SK-N-SH (cell line): ENCODE data around the gene RPE65. TPM values are rescaled to one million over a fixed set of nuclear protein-coding genes. Genes with fewer than 3 reads are reported as not detected.
"Not testable (repeated sequence)": the region's sequence is repeated elsewhere in the genome, so short reads cannot be mapped to it uniquely, and the experiment has no call there.

Experiments used
- CTCF ChIA-PET: fragments of 300-600, 350-600 bp; formaldehyde crosslinking; extraction: SDS; loops from one replicate; lab custom pipeline; 2021; lab: Yijun Ruan, JAX
- POLR2A ChIA-PET: fragments of 350-600 bp; sonication (Branson Sonifier 250); formaldehyde crosslinking; extraction: SDS; loops from one replicate; lab custom pipeline; 2020; ENCODE audit warnings: antibody characterized with exemption, inconsistent platforms; lab: Yijun Ruan, JAX
- DNase-seq: peaks from one replicate; pipeline ENCODE4 v3.0.0; 2012
- H2AFZ ChIP-seq: fragments of 200-600 bp; sonication (generic); 2 replicates; pipeline ENCODE4 v1.8.1; 2016; ENCODE audit warnings: antibody characterized with exemption, mild to moderate bottlenecking, low read depth
- H3F3A ChIP-seq: fragments of 200-600 bp; sonication (generic); replicated peaks from 2 replicates; pipeline ENCODE3; 2016; ENCODE audit warnings: antibody characterized with exemption, mild to moderate bottlenecking; ENCODE audit not compliant: insufficient read depth
- H3K27ac ChIP-seq, 2 experiments: fragments of 200-500 bp in 1 of 2; fragments of 200-600 bp in 1 of 2; sonication (Bioruptor generic) in 1 of 2; sonication (generic), shearing (Covaris generic) in 1 of 2; 2 replicates each; pipeline versions ENCODE4 v1.5.1 to v1.6.1; 2014 to 2016; ENCODE audit warnings: low read depth in 2 of 2, inconsistent platforms in 1 of 2, low read length in 1 of 2, mild to moderate bottlenecking in 1 of 2, mixed read lengths in 1 of 2
- H3K27me3 ChIP-seq: fragments of 200-600 bp; sonication (generic), shearing (Covaris generic); 2 replicates; pipeline ENCODE4 v1.6.1; 2016; ENCODE audit warnings: mixed run types; ENCODE audit not compliant: insufficient read depth
- H3K36me3 ChIP-seq, 2 experiments: fragments of 200-500 bp in 1 of 2; fragments of 200-600 bp in 1 of 2; sonication (Bioruptor generic) in 1 of 2; sonication (generic) in 1 of 2; replicated peaks in 1 of 2; 2 replicates each; pipeline versions ENCODE3 to v1.5.1; 2014 to 2016; ENCODE audit warnings: low read length in 1 of 2, mild to moderate bottlenecking in 1 of 2; ENCODE audit not compliant: insufficient read depth in 2 of 2, control insufficient read depth in 1 of 2
- H3K4me1 ChIP-seq, 2 experiments: fragments of 200-500 bp in 1 of 2; fragments of 200-600 bp in 1 of 2; sonication (Bioruptor generic) in 1 of 2; sonication (generic), shearing (Covaris generic) in 1 of 2; 2 replicates each; pipeline versions ENCODE4 v1.5.1 to v1.6.1; 2014 to 2016; ENCODE audit warnings: low read depth in 1 of 2, low read length in 1 of 2, mixed run types in 1 of 2; ENCODE audit not compliant: insufficient read depth in 2 of 2, control insufficient read depth in 1 of 2
- H3K4me2 ChIP-seq: fragments of 200-600 bp; sonication (generic), shearing (Covaris generic); 2 replicates; pipeline ENCODE4 v1.6.1; 2017; ENCODE audit warnings: mixed run types
- H3K4me3 ChIP-seq, 2 experiments: fragments of 200-500 bp in 1 of 2; fragments of 200-600 bp in 1 of 2; sonication (Bioruptor generic) in 1 of 2; sonication (generic), shearing (Covaris generic) in 1 of 2; 2 replicates each; pipeline versions ENCODE4 v1.5.1 to v1.8.1; 2014 to 2016; ENCODE audit warnings: low read depth in 2 of 2, inconsistent platforms in 1 of 2, low read length in 1 of 2, mild to moderate bottlenecking in 1 of 2, mixed read lengths in 1 of 2, moderate library complexity in 1 of 2
- H3K79me2 ChIP-seq: fragments of 200-600 bp; sonication (generic); 2 replicates; pipeline ENCODE4 v1.8.1; 2017; ENCODE audit warnings: mild to moderate bottlenecking; ENCODE audit not compliant: insufficient read depth
- H3K9ac ChIP-seq: fragments of 200-600 bp; sonication (generic); 2 replicates; pipeline ENCODE4 v1.6.1; 2017; ENCODE audit warnings: mixed run types
- H3K9me2 ChIP-seq: fragments of 200-600 bp; sonication (generic); 2 replicates; pipeline ENCODE4 v1.6.1; 2017; ENCODE audit warnings: mixed run types
- H3K9me3 ChIP-seq: fragments of 200-600 bp; sonication (generic); 2 replicates; pipeline ENCODE4 v1.6.1; 2017; ENCODE audit warnings: mixed run types, mild to moderate bottlenecking, moderate library complexity
- H4K20me1 ChIP-seq: fragments of 200-600 bp; sonication (generic); 2 replicates; pipeline ENCODE4 v1.6.1; 2017; ENCODE audit warnings: mild to moderate bottlenecking, mixed run types; ENCODE audit not compliant: insufficient read depth
- CHD2 ChIP-seq: fragments of 150-350 bp; IDR thresholded peaks from 2 replicates; pipeline ENCODE4 v1.6.1; 2018; ENCODE audit warnings: low read length; ENCODE audit not compliant: partially characterized antibody
- ELF1 ChIP-seq: IDR thresholded peaks from 2 replicates; pipeline ENCODE4 v1.4.0; 2012
- FOSL2 ChIP-seq: IDR thresholded peaks from 2 replicates; pipeline ENCODE4 v1.4.0; 2012; ENCODE audit warnings: low read depth, mild to moderate bottlenecking, moderate library complexity, borderline replicate concordance
- FOXJ3 ChIP-seq: sonication (generic); formaldehyde crosslinking; IDR thresholded peaks from 2 replicates; pipeline ENCODE4 v1.5.1; 2020; ENCODE audit warnings: mild to moderate bottlenecking, missing genetic modification reagents
- FOXM1 ChIP-seq: IDR thresholded peaks from 2 replicates; pipeline ENCODE4 v1.4.0; 2012; ENCODE audit warnings: low read depth, mild to moderate bottlenecking
- GABPA ChIP-seq: IDR thresholded peaks from 2 replicates; pipeline ENCODE4 v1.4.0; 2012; ENCODE audit warnings: low read depth, mild to moderate bottlenecking
- GATA2 ChIP-seq: sonication (generic); formaldehyde crosslinking; IDR thresholded peaks from 2 replicates; pipeline ENCODE4 v1.5.0; 2020; ENCODE audit warnings: mild to moderate bottlenecking, missing genetic modification reagents
- JUND ChIP-seq: IDR thresholded peaks from 2 replicates; pipeline ENCODE4 v1.4.0; 2012
- MEF2A ChIP-seq: IDR thresholded peaks from 2 replicates; pipeline ENCODE4 v1.4.0; 2012; ENCODE audit warnings: low read depth, borderline replicate concordance
- MXI1 ChIP-seq: IDR thresholded peaks from 2 replicates; pipeline ENCODE4 v1.6.1; 2012; ENCODE audit warnings: mild to moderate bottlenecking, low read depth, low read length, improper control_type of control experiment
- NFIC ChIP-seq: IDR thresholded peaks from 2 replicates; pipeline ENCODE4 v1.4.0; 2012; ENCODE audit warnings: borderline replicate concordance
- RFX5 ChIP-seq: IDR thresholded peaks from 2 replicates; pipeline ENCODE4 v1.6.1; 2012; ENCODE audit warnings: mild to moderate bottlenecking, improper control_type of control experiment, low read length
- RXRA ChIP-seq: IDR thresholded peaks from 2 replicates; pipeline ENCODE4 v1.4.0; 2012; ENCODE audit warnings: low read depth, mild to moderate bottlenecking, borderline replicate concordance
- SIN3A ChIP-seq: IDR thresholded peaks from 2 replicates; pipeline ENCODE4 v1.6.1; 2012; ENCODE audit warnings: low read depth, mild to moderate bottlenecking, low read length, moderate library complexity, borderline replicate concordance
- SMC3 ChIP-seq: IDR thresholded peaks from 2 replicates; pipeline ENCODE4 v1.6.1; 2012; ENCODE audit warnings: low read depth, low read length, improper control_type of control experiment
- TAF1 ChIP-seq: IDR thresholded peaks from 2 replicates; pipeline ENCODE4 v1.6.1; 2012; ENCODE audit warnings: low read depth, mild to moderate bottlenecking, low read length, moderate library complexity, borderline replicate concordance
- YY1 ChIP-seq: IDR thresholded peaks from 2 replicates; pipeline ENCODE4 v1.4.0; 2012; ENCODE audit warnings: low read depth, mild to moderate bottlenecking
- WGBS: methylation state at CpG from one replicate; pipeline ENCODE4 v1.1.6; 2017; ENCODE audit warnings: low lambda C conversion rate; 5-methylcytosine and 5-hydroxymethylcytosine counted together
- polyA plus RNA-seq, 3 experiments: library from polyadenylated mRNA; depleted of rRNA; stranded (reverse); fragments of >200 nt; gene quantifications; 2 replicates each; pipeline ENCODE4 v1.2.3, GENCODE V29; 2012
- TF ChIP-seq, protein P1 (sequence below): fragments of 150-350 bp; IDR thresholded peaks from 2 replicates; pipeline ENCODE4 v1.6.1; 2017; ENCODE audit warnings: antibody characterized with exemption, low read length, low read depth, borderline replicate concordance
- TF ChIP-seq, protein P2 (sequence below): IDR thresholded peaks from 2 replicates; pipeline ENCODE4 v1.4.0; 2012; ENCODE audit warnings: low read depth, borderline replicate concordance
- TF ChIP-seq, protein P3 (sequence below): IDR thresholded peaks from 2 replicates; pipeline ENCODE4 v1.4.0; 2012; ENCODE audit warnings: low read depth
- TF ChIP-seq, protein P4 (sequence below): IDR thresholded peaks from 2 replicates; pipeline ENCODE4; 2012
- TF ChIP-seq, protein P5 (sequence below): fragments of 150-350 bp; IDR thresholded peaks from 2 replicates; pipeline ENCODE4 v1.6.1; 2016; ENCODE audit warnings: mild to moderate bottlenecking, low read depth, low read length

The RPE65 gene
- polyA plus RNA-seq, 1 of the 3 experiments (the other 2 are of a cell fraction) = 0.02 TPM

DNA sequence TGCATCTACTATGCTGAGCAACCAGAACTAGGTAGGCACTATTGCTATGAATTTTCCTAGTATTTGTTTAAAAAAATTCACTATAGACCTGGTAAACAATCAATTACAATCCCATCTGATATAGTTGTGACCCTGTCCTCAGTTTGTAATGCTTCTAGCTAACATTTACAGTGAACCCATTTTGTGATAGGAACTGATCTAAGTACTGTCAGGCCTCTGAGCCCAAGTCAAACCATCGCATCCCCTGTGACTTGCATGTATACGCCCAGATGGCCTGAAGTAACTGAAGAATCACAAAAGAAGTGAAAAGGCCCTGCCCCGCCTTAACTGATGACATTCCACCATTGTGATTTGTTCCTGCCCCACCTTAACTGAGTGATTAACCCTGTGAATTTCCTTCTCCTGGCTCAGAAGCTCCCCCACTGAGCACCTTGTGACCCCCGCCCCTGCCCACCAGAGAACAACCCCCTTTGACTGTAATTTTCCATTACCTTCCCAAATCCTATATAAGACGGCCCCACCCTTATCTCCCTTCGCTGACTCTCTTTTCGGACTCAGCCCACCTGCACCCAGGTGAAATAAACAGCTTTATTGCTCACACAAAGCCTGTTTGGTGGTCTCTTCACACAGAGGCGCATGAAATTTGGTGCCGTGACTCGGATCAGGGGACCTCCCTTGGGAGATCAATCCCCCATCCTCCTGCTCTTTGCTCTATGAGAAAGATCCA is 63.8 kb downstream of the RPE65 start:
- H3K36me3 ChIP-seq, H2AFZ ChIP-seq, H3K4me2 ChIP-seq, H4K20me1 ChIP-seq, H3K9ac ChIP-seq, H3K27me3 ChIP-seq, H3K79me2 ChIP-seq, H3K4me3 ChIP-seq, POLR2A ChIA-PET, H3K9me3 ChIP-seq, CTCF ChIA-PET, DNase-seq, H3K9me2 ChIP-seq: not testable (repeated sequence)
- H3K4me1 ChIP-seq = peaks cover 0 to 12% of the 10 kb centered on the region in 2 experiments; a peak in 2 of 4 replicates
- peak overlapping the region in 1 of 2 experiments; percentile 99; a peak in 2 of 4 replicates for H3K27ac ChIP-seq
- 93% methylated on average over 9 of the region's 10 CpGs for WGBS
- peaks cover 22% of the 10 kb centered on the region for H3F3A ChIP-seq

DNA sequence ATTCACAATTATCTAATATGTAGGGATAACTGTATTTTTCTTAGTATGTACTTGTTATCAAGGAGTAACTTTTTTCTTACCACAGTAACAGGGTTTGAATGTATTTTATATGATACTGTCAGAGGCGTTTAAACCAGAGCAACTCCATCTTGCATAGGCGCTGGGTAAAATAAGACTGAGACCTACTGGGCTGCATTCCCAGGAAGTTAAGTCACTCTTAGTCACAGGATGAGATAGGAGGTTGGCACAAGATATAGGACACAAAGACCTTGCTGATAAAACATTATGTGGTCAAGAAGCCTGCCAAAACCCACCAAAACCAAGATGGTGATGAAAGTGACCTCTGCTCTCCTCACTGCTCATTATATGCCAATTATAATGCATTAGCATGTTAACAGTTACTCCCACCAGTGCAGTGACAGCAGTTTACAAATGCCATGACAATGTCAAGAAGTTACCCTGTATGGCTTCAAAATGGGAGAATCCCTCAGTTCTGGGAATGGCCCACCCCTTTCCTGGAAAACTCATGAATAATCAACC is 64.8 kb downstream of the RPE65 start:
- Histone ChIP-seq H3K4me3 (no peak overlapping the region), H3F3A (peaks cover 22% of the 10 kb centered on the region), H3K36me3 (no peaks in the 10 kb centered on the region), H3K79me2 (no peaks in the 10 kb centered on the region), H3K27me3 (no peaks in the 10 kb centered on the region), H3K9ac (peak overlapping the region; percentile 56; the same call in 1 of the 2 replicates), H3K4me1 (peaks cover 0 to 12% of the 10 kb centered on the region in 2 experiments; a peak in 2 of 4 replicates), H3K9me3 (no peaks in the 10 kb centered on the region), H2AFZ (no peak overlapping the region), H3K4me2 (peak overlapping the region; percentile 57; the same call in 1 of the 2 replicates), H3K27ac (peak overlapping the region; percentile 64 to 99; a peak in 3 of 4 replicates), H4K20me1 (no peaks in the 10 kb centered on the region), H3K9me2 (no peaks in the 10 kb centered on the region)
- WGBS = 10% methylated on average over 2 of the region's 2 CpGs
- ChIA-PET CTCF (no interaction called here), POLR2A (no interaction called here)
- DNase-seq = no peak
- TF ChIP-seq SMC3 = no peak
- TF ChIP-seq, protein P1, sequence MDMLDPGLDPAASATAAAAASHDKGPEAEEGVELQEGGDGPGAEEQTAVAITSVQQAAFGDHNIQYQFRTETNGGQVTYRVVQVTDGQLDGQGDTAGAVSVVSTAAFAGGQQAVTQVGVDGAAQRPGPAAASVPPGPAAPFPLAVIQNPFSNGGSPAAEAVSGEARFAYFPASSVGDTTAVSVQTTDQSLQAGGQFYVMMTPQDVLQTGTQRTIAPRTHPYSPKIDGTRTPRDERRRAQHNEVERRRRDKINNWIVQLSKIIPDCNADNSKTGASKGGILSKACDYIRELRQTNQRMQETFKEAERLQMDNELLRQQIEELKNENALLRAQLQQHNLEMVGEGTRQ = no peak
- no peak for TF ChIP-seq MXI1
- TF ChIP-seq SIN3A = peak; percentile 67; the same call in 1 of the 2 replicates
- TF ChIP-seq FOXJ3 (CRISPR knock-in tag) = no peak
- TF ChIP-seq RFX5 = no peak
- TF ChIP-seq JUND = peak; percentile 99
- TF ChIP-seq, protein P2, sequence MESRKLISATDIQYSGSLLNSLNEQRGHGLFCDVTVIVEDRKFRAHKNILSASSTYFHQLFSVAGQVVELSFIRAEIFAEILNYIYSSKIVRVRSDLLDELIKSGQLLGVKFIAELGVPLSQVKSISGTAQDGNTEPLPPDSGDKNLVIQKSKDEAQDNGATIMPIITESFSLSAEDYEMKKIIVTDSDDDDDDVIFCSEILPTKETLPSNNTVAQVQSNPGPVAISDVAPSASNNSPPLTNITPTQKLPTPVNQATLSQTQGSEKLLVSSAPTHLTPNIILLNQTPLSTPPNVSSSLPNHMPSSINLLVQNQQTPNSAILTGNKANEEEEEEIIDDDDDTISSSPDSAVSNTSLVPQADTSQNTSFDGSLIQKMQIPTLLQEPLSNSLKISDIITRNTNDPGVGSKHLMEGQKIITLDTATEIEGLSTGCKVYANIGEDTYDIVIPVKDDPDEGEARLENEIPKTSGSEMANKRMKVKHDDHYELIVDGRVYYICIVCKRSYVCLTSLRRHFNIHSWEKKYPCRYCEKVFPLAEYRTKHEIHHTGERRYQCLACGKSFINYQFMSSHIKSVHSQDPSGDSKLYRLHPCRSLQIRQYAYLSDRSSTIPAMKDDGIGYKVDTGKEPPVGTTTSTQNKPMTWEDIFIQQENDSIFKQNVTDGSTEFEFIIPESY = peak; percentile 75
- TF ChIP-seq, protein P3, sequence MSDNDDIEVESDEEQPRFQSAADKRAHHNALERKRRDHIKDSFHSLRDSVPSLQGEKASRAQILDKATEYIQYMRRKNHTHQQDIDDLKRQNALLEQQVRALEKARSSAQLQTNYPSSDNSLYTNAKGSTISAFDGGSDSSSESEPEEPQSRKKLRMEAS = peak; percentile 11; the same call in 1 of the 2 replicates
- TF ChIP-seq ELF1 = no peak
- peak; percentile 62; the same call in 1 of the 2 replicates for TF ChIP-seq MEF2A
- no peak; the same call in 1 of the 2 replicates for TF ChIP-seq GABPA
- peak; percentile 96 for TF ChIP-seq FOSL2
- TF ChIP-seq NFIC = peak; percentile 99
- TF ChIP-seq, protein P4, sequence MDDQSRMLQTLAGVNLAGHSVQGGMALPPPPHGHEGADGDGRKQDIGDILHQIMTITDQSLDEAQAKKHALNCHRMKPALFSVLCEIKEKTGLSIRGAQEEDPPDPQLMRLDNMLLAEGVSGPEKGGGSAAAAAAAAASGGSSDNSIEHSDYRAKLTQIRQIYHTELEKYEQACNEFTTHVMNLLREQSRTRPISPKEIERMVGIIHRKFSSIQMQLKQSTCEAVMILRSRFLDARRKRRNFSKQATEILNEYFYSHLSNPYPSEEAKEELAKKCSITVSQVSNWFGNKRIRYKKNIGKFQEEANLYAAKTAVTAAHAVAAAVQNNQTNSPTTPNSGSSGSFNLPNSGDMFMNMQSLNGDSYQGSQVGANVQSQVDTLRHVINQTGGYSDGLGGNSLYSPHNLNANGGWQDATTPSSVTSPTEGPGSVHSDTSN = peak; percentile 94; the same call in 1 of the 2 replicates
- peak; percentile 68 for TF ChIP-seq YY1
- no peak for TF ChIP-seq CHD2
- TF ChIP-seq TAF1 = peak; percentile 38; the same call in 1 of the 2 replicates
- no peak for TF ChIP-seq GATA2 (CRISPR knock-in tag)
- TF ChIP-seq RXRA = peak; percentile 90; the same call in 1 of the 2 replicates
- TF ChIP-seq, protein P5, sequence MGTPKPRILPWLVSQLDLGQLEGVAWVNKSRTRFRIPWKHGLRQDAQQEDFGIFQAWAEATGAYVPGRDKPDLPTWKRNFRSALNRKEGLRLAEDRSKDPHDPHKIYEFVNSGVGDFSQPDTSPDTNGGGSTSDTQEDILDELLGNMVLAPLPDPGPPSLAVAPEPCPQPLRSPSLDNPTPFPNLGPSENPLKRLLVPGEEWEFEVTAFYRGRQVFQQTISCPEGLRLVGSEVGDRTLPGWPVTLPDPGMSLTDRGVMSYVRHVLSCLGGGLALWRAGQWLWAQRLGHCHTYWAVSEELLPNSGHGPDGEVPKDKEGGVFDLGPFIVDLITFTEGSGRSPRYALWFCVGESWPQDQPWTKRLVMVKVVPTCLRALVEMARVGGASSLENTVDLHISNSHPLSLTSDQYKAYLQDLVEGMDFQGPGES = no peak
- TF ChIP-seq FOXM1 = peak; percentile 81; the same call in 1 of the 2 replicates
